ENCODE measurements around the gene PSME2.

PSME2 gene

GRCh38 chr14:24136684-24137528 is 9.5 kb downstream of the PSME2 start:
- Histone ChIP-seq H3K36me3 (ENCODE audit: insufficient read depth, low read length) (peaks cover 19% of the 10 kb centered on the region), H3K9ac (ENCODE audit: insufficient read length) (peak overlapping the region; percentile 84), H3K27ac (no peak overlapping the region), H3K9me3 (ENCODE audit: low read depth, low read length) (no peaks in the 10 kb centered on the region), H3K4me3 (peak overlapping the region; percentile 94)
- no peak for DNase-seq (ENCODE audit: low read depth, low spot score)
- no peak for TF ChIP-seq POLR2AphosphoS5 (IDR thresholded peaks at IDR 0.05; ENCODE audit: borderline replicate concordance, low read depth, low read length)
- TF ChIP-seq FOXP2 (optimal IDR thresholded peaks at IDR 0.05; ENCODE audit: control extremely low read depth, extremely low read length, insufficient read depth) = no peak
- TF ChIP-seq EZH2 (IDR thresholded peaks at IDR 0.05) = no peak

GRCh38 chr14:24135834-24136683 is 10.4 kb downstream of the PSME2 start, which contains the start of gene PSME1:
TSS of gene PSME1 (plus strand) at chr14:24136194. CDS start at chr14:24136263, 69 bp downstream.
- DNase-seq (ENCODE audit: low read depth, low spot score) = no peak

GRCh38 chr14:24135584-24135833 is 10.9 kb downstream of the PSME2 start:
- Histone ChIP-seq H3K4me3 (peak overlapping the region; percentile 94), H3K9ac (ENCODE audit: insufficient read length) (no peak overlapping the region), H3K36me3 (ENCODE audit: insufficient read depth, low read length) (peaks cover 19% of the 10 kb centered on the region), H3K9me3 (ENCODE audit: low read depth, low read length) (no peaks in the 10 kb centered on the region), H3K27ac (no peak overlapping the region)
- no peak for DNase-seq (ENCODE audit: low read depth, low spot score)
- TF ChIP-seq EZH2 (IDR thresholded peaks at IDR 0.05) (no peak), POLR2AphosphoS5 (IDR thresholded peaks at IDR 0.05; ENCODE audit: borderline replicate concordance, low read depth, low read length) (no peak), FOXP2 (optimal IDR thresholded peaks at IDR 0.05; ENCODE audit: control extremely low read depth, extremely low read length, insufficient read depth) (no peak)

More at GRCh38 chr14:24135834-24136683, 10.4 kb downstream of the PSME2 start, which contains the start of gene PSME1:
- H3K4me3 ChIP-seq = peak within 1 kb of the TSS; percentile 94
- peak within 1 kb of the TSS; percentile 84 for H3K9ac ChIP-seq (ENCODE audit: insufficient read length)
- peaks cover 19% of the 10 kb centered on the region for H3K36me3 ChIP-seq (ENCODE audit: insufficient read depth, low read length)
- no peak within 1 kb of the TSS for H3K27ac ChIP-seq
- peak; percentile 77 for TF ChIP-seq FOXP2 (optimal IDR thresholded peaks at IDR 0.05; ENCODE audit: control extremely low read depth, extremely low read length, insufficient read depth)
- TF ChIP-seq POLR2AphosphoS5 (IDR thresholded peaks at IDR 0.05; ENCODE audit: borderline replicate concordance, low read depth, low read length) = peak; percentile 71; the same call in 1 of the 2 replicates
- no peak for TF ChIP-seq EZH2 (IDR thresholded peaks at IDR 0.05)
- H3K9me3 ChIP-seq (ENCODE audit: low read depth, low read length) = no peaks in the 10 kb centered on the region

- no peak overlapping the region for H3K9ac ChIP-seq (ENCODE audit: insufficient read length)
- peaks cover 8% of the 10 kb centered on the region for H3K36me3 ChIP-seq (ENCODE audit: insufficient read depth, low read length)
- no peaks in the 10 kb centered on the region for H3K9me3 ChIP-seq (ENCODE audit: low read depth, low read length)
- no peak overlapping the region for H3K4me3 ChIP-seq
- DNase-seq (ENCODE audit: low read depth, low spot score) = no peak
- H3K27ac ChIP-seq = no peak overlapping the region
- TF ChIP-seq FOXP2 (optimal IDR thresholded peaks at IDR 0.05; ENCODE audit: control extremely low read depth, extremely low read length, insufficient read depth) (no peak), EZH2 (IDR thresholded peaks at IDR 0.05) (no peak), POLR2AphosphoS5 (IDR thresholded peaks at IDR 0.05; ENCODE audit: borderline replicate concordance, low read depth, low read length) (no peak)
These were observed 12.7 kb downstream of the PSME2 start for GRCh38 chr14:24133735-24134134.

GRCh38 chr14:24132976-24133375 is 13.4 kb downstream of the PSME2 start:
- no peak for DNase-seq (ENCODE audit: low read depth, low spot score)
- H3K4me3 ChIP-seq = no peak overlapping the region
- TF ChIP-seq EZH2 (IDR thresholded peaks at IDR 0.05) = no peak
- no peak for TF ChIP-seq POLR2AphosphoS5 (IDR thresholded peaks at IDR 0.05; ENCODE audit: borderline replicate concordance, low read depth, low read length)
- TF ChIP-seq FOXP2 (optimal IDR thresholded peaks at IDR 0.05; ENCODE audit: control extremely low read depth, extremely low read length, insufficient read depth) = no peak
- no peak overlapping the region for H3K9ac ChIP-seq (ENCODE audit: insufficient read length)
- no peak overlapping the region for H3K27ac ChIP-seq
- H3K36me3 ChIP-seq (ENCODE audit: insufficient read depth, low read length) = peaks cover under 1% of the 10 kb centered on the region; the same call in 1 of the 2 replicates
- H3K9me3 ChIP-seq (ENCODE audit: low read depth, low read length) = no peaks in the 10 kb centered on the region

GRCh38 chr14:24132061-24132685 is 14.2 kb downstream of the PSME2 start:
- Histone ChIP-seq H3K9ac (ENCODE audit: insufficient read length) (no peak overlapping the region), H3K9me3 (ENCODE audit: low read depth, low read length) (no peaks in the 10 kb centered on the region), H3K27ac (no peak overlapping the region), H3K36me3 (ENCODE audit: insufficient read depth, low read length) (no peaks in the 10 kb centered on the region), H3K4me3 (no peak overlapping the region)
- TF ChIP-seq POLR2AphosphoS5 (IDR thresholded peaks at IDR 0.05; ENCODE audit: borderline replicate concordance, low read depth, low read length) (no peak), EZH2 (IDR thresholded peaks at IDR 0.05) (no peak), FOXP2 (optimal IDR thresholded peaks at IDR 0.05; ENCODE audit: control extremely low read depth, extremely low read length, insufficient read depth) (no peak)
- no peak for DNase-seq (ENCODE audit: low read depth, low spot score)

GRCh38 chr14:24131549-24131966 is 14.9 kb downstream of the PSME2 start:
- no peak for DNase-seq (ENCODE audit: low read depth, low spot score)
- Histone ChIP-seq H3K36me3 (ENCODE audit: insufficient read depth, low read length) (no peaks in the 10 kb centered on the region), H3K9ac (ENCODE audit: insufficient read length) (no peak overlapping the region), H3K9me3 (ENCODE audit: low read depth, low read length) (no peaks in the 10 kb centered on the region), H3K27ac (no peak overlapping the region), H3K4me3 (no peak overlapping the region)
- TF ChIP-seq POLR2AphosphoS5 (IDR thresholded peaks at IDR 0.05; ENCODE audit: borderline replicate concordance, low read depth, low read length) (no peak), EZH2 (IDR thresholded peaks at IDR 0.05) (no peak)
